Neural cell (in vitro differentiated cells): ENCODE data around the gene PEAR1.

ENCODE experiments used
- CTCF ChIP-seq: fragments of 450-650 bp; IDR thresholded peaks from 2 replicates; pipeline ENCODE4 v1.5.1; 2014; ENCODE audit warnings: antibody characterized with exemption, mild to moderate bottlenecking, moderate library complexity; ENCODE audit not compliant: poor library complexity, severe bottlenecking
- EZH2 ChIP-seq: fragments of 200-600, 300-800 bp; shearing (Covaris generic), sonication (generic); IDR thresholded peaks from 2 replicates; pipeline ENCODE4 v1.6.1; 2014; ENCODE audit warnings: antibody characterized with exemption, low read length, borderline replicate concordance, mild to moderate bottlenecking; ENCODE audit not compliant: insufficient read depth, poor library complexity, severe bottlenecking
- MXI1 ChIP-seq: fragments of 450-650 bp; conservative IDR thresholded peaks from 2 replicates; pipeline ENCODE4 v1.6.1; 2014; ENCODE audit warnings: antibody characterized with exemption, mild to moderate bottlenecking; ENCODE audit not compliant: poor library complexity, severe bottlenecking
- RAD21 ChIP-seq: fragments of 450-650 bp; conservative IDR thresholded peaks from 2 replicates; pipeline ENCODE4 v1.6.1; 2014; ENCODE audit warnings: antibody characterized with exemption, mild to moderate bottlenecking, moderate library complexity
- TAF1 ChIP-seq: IDR thresholded peaks from 2 replicates; pipeline ENCODE4 v1.6.1; 2012; ENCODE audit warnings: low read depth

GRCh38 chr1:156942576-156942975 lies 49.1 kb downstream of the PEAR1 start:
- TF ChIP-seq CTCF (no peak), EZH2 (no peak), RAD21 (no peak), TAF1 (no peak), MXI1 (no peak)
